NCI-H774 (cell line): ENCODE data around the gene COL1A2.

Source experiments
- DNase-seq: peaks from one replicate; lab custom pipeline; 2025; lab: John Stamatoyannopoulos, UW

COL1A2 gene

DNA sequence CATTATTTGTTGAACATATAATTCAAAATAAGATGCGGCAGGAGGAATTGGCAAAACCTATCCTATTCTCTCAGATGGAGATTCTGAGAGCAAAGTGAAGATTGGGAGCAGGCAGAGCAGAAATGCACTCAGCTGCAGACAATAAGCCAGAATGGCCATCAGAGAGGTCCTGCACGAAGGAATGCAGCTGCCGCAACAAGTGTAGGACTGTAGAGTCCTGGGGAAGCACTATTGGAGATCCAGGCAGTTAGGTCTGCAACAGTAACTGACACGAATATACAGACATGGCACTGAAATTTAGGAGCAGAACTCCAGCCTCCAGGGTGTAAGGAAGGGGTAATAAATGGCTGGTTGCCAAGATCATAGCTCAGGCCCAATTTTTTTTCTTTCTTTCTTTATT is 10.4 kb upstream of the COL1A2 start:
- DNase-seq = no peak

DNA sequence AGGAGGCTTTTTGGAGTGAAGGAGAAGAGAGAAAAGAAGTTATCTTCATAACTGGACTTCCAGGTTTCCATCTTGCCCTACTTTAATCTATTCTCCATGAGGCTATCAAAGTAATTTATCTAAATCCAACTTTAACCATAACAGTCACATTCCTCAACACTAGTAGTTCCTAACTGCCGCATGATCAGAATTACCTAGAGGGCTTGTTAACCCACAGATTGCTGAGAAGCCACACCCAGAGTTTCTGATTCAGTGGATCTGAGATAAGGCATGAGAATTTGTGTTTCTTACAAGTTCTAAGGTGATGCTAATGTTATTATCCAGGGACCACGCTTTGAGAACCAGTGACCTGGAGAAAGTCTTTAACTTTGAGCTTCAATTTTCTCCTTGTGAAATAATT is 8.3 kb upstream of the COL1A2 start:
- DNase-seq = no peak

DNA sequence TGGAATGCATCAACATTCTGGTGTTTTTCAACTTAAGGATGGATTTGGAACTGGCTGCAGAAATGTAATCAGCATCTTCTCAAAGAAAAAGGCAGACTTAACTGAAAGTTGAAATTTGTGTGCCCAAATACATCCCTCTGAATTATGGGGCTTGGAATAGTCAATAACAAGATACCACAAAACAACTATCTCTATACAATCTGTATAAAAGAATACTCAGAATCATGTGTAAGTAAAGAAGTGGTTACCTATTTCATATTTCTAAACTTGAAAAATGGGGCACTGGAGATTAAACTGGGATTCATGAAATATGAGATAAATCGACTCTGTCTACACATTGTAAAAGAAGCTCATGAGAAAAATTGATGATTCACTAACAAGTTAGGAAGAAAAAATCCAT is 6.2 kb upstream of the COL1A2 start:
- DNase-seq = no peak

DNA sequence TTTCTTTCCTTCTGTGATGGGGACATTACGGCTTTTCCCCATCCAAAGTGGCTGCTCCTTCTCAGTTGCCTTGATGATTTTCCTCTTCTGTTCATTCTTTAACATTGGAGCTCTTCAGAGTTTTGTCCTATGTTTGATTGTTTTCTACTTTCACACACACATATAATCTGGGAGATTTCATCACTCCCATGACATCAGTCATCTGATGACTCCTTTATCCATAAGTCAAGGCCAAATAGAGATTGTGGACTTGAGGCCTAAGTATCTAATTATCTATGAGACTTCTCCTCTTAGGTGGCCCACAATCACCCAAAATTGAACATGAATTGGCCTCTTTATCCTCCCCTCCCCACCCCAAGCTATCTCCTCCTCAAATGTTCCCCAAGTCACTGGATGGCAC is 5.3 kb upstream of the COL1A2 start:
- no peak for DNase-seq

DNA sequence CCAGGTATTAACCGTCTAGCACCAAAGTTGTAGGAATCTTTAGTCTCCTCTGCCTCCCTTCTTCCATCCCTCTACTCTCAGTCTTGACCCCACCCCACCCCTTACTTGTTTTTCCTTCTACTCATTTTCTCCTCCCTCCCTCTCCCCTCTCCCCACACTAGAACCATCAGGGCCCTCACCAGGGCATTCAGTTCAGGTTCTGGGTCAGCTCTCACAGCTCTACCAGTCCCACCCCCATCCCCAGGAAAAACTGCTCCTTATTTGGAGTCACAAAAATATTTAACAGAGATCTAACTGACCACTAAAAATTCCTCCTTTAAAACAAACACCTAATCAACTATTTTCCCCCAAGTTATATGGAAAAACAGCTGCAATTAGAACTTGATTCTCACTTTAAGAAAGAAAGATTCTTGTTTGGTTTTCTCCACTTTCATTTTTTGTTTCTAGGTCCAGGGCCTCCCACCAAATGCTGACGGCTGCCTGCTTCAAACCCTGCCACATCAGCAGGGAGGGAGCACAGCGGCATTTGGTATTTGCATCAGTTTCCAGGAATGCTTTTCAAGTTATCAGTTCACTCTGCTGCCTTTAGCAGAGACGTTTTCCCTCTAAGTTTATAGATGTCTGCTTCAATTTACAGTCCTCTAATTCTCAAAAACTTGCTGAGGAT is 2.8 kb upstream of the COL1A2 start:
- no peak for DNase-seq

DNA sequence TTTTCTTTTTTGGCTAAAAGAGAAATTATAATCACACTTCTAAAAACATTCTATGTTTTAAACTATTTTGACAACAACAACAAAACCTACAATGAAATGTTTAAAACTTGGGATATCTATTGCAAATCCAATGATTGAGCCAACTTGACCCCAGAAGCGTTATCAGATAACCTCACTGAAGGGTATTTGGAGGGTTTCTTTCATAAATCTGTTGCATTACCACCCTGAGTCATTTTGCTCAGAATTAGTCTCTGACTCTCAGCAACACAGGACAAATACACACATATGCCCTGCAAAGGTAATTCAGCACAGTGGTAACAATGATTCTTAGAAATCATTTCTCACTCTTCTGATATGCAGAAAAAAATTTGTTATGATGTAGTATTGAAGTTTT is 2.3 kb upstream of the COL1A2 start:
- DNase-seq = no peak

DNA sequence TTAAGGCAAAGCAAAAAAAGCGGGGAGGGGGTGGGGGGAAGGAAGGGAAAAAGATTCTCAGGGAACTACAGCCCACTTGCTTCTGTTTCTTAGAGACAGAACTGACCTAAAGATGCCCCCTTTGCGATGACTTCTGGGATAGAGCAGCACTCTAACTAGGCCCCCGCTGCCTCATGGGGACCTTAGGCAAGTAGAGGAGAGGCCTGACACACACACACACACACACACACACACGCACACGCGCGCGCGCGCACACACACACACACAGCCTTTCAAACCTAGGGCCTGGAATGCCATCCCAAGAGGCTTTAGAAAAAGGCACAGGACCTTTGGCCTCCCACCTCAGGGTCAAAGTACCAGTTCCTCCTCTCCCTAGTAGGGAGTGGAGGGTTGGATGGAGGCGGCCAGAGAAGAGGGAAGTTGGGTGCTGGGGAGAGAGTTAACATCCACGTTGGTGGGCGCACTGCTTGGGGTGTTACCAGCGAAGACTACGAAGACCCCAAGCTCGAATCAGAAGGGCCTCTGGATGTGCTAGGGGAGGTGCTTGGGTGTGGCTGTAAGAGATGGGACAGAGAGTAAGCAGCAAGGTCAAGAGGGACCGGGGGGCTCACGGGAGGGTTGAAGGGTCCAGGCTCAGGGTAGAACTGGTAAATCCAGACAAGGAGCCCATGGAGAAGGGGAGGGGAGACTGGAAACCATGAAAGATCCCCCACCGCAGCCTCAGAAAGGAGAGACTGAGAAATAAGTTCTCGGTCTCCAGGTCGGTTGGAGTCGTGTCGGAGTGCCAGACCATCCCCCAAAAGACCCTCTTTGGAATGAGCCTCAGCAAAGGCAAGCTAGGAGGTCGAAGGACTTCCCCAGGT is 1.2 kb upstream of the COL1A2 start:
- DNase-seq = no peak

DNA sequence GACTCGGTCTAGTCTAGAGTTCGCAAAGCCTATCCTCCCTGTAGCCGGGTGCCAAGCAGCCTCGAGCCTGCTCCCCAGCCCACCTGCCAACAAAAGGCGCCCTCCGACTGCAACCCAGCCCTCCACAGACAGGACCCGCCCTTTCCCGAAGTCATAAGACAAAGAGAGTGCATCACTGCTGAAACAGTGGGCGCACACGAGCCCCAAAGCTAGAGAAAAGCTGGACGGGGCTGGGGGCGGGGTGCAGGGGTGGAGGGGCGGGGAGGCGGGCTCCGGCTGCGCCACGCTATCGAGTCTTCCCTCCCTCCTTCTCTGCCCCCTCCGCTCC is 622 bp upstream of the COL1A2 start:
- DNase-seq = no peak

DNA sequence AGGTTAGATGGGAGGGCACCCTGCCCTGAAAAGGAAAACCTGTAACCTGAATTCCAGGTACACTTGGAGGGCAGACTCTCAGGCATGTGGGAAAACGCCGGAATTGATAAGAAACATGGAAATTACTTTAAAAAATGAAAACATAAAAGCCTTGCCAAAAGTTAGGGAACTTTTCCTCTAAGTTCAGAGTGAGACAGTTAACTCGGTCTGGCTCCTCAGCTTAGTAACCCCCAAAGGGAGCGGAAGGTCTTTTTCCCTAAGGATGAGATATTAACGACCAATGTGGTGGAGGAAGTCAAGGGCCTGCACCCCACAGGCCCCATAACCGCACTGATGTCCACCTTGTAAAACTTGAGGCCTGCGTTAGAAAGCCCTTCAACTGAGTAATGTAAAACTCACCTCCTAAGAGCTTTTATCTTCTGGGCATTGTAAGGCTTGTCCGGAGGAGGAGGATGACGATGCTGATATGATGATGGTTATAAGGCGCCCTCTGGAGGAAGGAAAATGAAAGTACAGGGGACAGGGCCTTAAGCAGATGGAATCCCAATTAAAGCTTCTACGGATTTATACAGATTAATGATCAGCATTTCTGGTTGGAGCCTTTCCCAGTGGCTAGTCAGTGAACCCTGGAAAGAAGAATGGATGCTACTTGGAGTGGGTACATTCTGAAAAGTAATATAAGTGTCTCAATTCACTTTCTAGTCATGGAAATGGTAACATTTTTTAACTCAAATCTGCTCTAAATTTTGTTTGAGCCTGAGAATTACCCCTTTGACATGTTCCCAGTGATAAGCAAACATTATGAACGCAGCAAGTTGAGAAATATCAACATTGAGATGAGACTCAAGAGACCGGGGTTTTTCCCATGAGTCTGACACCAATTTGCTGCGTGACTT is 694 bp downstream of the COL1A2 start:
- DNase-seq = peak; percentile 16

DNA sequence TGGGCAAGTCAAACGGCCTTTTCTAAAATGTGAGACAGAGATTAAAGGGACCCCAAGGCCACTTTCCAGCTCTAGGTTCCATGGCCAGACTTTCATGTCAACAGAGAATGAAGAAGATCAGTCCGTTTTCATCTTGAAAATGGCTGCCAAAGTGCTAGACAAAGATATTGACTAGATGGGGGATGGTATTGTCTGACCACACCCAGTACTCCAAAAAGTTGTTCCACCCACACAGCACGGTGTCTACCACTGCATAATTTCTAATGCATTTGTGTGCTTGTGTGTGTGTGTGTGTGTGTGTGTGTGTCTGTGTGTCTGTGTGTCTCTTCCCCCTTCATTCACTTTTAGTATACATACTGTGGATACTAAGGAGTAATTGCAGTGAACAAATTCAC is 1.3 kb downstream of the COL1A2 start:
- DNase-seq = no peak

DNA sequence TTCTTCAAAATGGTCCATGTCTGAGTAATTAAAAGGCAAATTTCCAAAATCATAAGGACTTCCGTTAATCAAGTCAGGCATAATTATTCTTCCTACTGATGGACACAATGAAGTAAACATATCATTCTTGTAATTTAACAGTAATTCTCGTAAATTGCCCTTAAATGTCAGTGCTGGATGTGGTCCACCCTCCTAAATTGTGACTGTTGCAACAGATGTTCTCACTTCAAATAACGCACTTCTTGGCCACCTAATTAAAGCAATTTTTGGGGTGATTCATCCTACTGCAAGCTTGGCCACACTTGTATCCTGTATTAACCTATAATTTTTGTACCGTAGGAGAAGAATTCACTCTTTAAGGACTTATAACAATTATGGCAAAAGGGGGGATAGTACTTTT is 1.9 kb downstream of the COL1A2 start:
- DNase-seq = no peak

DNA sequence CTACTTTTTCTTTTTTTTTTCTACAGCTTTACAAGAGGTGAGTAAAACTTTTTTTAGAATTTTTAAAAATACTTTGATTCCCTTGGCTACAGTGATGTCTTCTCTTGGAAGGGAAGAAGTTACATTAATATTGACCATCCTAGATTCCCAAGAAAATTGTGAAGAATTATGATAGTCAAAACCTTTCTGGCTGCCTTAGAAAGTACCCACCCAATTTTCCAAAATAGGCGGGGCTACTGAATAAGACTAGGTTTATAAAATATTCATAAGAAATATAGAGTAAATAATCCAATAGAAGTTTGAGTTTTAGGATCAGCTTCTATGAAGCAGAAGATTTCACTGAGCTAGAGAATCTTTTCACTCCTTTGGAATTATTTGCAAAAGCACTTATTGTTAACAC is 3.0 kb downstream of the COL1A2 start:
- no peak for DNase-seq

DNA sequence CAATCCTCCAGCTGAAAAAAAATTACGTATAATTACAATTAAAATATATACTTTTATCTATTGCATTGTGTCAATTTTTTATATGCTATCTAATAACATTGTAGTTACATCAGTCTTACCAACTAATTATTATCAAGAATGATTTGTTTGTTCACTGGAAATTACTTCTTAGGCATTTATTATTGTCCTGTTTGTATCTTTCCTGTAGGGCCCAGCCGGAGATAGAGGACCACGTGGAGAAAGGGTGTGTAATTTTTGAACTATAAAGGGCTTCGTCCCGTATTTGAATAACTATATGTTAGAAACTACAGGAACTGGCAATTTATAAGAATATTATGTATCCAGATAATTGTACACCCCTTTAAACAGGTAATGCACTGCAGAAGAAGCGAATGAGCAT is 4.1 kb downstream of the COL1A2 start:
- no peak for DNase-seq

DNA sequence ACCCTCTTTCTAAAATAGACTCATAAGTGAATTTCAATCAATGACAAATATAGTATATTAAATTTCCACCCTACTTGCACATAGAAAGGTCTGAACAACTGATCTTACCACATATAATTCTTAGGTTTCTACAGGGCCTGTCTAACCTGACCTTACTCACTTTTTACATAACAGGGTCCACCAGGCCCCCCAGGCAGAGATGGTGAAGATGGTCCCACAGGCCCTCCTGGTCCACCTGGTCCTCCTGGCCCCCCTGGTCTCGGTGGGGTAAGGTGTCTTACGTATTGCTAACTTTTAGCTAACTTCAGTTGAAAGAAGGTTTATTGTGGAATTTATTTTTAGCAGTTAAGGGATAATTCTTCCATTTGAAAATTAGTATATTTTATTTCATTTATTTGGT is 5.3 kb downstream of the COL1A2 start:
- no peak for DNase-seq

DNA sequence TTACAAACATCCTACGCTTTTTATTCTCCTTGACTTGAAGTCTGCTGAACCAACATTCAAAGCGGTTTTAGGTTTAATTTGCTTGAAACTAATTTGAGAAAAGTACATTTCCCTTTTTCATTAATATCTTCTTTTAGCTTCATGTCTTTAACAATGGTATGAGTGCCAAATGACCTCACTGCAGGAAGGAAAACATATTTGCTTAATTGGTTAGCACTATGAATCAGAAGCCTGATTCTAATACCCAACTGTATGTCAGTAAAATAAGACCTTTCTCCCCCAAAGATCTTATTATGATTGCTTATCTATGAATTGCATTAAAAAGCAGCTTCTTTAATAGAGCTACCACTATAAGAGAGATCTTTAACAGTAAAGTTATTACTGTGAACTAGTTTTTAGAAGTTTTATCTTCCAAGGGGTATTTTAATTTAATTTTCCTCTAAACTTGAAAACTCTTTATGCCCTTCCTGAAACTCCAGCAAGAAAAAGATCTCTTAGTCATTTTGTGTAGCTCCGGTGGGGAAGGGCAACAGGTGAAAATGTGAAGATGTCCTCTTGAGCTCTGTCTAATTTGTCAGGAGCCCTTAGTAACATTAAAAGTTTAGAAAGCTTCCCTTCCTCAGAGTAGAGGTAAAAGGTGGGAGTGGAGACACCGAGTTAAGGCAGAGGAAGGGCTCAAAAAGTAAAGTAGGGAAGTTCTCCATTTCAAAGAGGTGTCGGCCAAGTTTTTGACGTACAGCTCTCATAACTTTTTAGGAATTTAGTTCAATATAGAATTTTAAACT is 6.1 kb downstream of the COL1A2 start:
- DNase-seq = no peak

DNA sequence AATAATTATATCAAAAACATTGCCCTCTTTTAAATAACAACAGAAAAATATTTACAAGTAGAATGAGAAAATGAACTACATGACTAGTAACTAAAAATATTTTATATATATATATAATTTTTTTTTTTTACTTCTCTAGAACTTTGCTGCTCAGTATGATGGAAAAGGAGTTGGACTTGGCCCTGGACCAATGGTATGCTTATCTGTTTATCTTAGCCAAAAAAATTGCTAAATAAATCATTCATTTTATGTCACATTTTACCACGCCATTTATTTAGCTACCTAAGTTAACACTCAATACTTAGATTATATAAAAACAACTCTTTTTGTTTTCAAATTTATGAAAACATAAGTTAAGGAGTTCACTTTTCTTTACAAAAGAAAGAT is 6.7 kb downstream of the COL1A2 start:
- DNase-seq = no peak

DNA sequence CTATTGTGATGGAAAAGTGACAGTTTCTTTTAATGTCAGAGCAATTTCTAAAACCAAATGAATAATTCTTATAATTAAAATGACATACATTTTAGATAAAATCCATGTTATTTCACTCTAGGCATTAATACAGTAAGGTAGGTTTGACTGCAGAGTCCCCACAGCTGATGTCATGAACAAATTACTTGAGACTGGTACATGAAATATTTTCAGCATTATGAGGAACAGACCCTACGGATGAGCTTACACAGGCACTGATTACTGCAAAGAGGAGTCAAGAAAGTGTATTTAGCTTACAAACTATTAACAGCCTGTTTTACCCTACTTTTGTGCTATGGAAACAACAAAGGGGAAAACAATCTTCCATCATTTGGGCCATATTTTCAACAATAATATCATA is 8.9 kb downstream of the COL1A2 start:
- no peak for DNase-seq

DNA sequence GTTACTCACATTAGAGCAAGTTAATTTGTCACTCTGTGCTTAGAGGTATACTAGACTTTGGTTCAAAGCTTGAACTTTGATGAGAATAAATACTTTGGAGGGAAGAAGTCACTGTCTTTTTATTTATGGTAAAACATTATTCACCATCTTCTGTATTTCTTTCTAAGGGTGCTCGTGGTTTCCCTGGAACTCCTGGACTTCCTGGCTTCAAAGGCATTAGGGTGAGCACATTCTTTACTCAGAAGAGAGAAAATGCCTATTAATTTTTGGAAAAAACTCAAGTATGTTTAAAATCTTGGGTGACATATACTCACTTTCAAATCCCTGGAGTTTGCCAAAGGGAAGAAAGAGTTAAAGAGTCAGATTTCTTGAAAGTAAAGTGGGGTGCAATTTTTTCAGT is 10.8 kb downstream of the COL1A2 start:
- no peak for DNase-seq

DNA sequence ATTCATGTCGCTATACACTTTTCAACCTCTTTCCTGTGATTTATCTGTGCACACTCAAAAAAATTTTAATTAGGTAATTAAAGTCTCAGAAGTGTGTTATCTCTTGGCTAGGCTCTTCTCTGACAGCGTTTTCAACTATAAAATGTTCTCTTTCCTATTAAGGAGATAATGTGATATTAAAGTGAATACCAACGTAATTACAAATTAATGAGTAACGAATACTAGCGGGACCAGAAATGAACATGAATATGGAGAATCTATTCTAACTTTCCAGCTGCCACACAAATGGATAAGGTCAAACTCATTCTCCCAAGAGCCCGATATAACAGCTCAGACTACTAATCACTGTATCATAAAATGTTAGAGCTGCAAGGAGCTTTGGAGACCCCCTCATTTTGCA is 12.0 kb downstream of the COL1A2 start:
- no peak for DNase-seq

DNA sequence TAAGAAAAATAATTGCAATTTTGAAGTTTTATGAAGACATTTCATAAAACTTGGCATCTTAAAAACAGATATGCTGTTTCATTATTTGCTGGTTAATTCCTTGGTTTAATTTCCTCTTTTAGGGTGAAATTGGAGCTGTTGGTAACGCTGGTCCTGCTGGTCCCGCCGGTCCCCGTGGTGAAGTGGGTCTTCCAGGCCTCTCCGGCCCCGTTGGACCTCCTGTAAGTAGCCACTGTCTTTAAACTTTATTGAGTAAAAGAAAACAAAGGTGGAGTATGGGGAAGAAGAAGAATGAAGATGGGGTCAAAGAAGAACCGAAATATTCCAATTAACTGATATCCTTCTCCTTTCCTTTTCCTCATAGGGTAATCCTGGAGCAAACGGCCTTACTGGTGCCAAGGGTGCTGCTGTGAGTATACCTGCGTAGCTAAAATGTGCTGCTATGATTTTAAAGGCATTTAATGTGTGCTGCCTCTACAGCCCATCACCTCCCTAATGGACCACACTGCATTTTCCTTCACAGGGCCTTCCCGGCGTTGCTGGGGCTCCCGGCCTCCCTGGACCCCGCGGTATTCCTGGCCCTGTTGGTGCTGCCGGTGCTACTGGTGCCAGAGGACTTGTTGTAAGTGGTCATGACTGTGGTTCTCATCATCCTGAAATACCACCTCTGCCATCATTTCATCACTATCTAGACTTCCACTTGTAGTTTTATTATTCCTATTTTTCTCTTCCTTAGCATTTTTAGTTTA is 14.7 kb downstream of the COL1A2 start:
- no peak for DNase-seq

DNA sequence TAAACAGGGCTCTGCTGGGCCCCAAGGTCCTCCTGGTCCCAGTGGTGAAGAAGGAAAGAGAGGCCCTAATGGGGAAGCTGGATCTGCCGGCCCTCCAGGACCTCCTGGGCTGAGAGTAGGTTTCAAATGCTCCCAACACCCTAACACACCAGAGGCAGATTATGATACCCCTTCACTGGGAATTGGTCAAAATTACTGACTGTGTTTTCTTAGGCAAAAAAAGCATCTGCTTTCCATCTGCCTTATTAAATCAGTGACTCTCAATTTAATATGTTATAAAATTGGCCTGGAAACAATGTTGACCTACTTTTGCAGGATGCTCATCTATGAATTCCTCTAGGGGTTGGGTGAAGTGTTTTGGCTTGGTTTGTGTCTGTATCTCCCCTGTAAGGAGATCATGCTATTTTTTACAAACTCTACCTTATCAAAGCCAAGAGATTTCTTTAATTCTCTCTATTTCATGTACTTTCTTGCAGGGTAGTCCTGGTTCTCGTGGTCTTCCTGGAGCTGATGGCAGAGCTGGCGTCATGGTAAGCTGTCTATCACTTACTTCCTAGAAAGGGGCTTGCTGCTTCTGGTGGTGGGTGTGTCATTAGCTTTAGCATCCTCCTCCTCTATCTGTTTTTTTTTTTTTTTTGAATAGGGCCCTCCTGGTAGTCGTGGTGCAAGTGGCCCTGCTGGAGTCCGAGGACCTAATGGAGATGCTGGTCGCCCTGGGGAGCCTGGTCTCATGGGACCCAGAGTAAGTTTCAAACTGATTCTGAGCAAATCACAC is 15.9 kb downstream of the COL1A2 start:
- no peak for DNase-seq
